ENCODE measurements around the gene EIF3A.
"Not testable (repeated sequence)": the region's sequence is repeated elsewhere in the genome, so short reads cannot be mapped to it uniquely, and the experiment has no call there.

EIF3A gene

GRCh38 chr10:119101366-119102098 lies 20.9 kb upstream of the EIF3A start:
- DNase-seq (ENCODE audit: low read depth, low spot score): no peak

- no peak for DNase-seq (ENCODE audit: low read depth, low spot score)
Observed at GRCh38 chr10:119100434-119101238, 20.0 kb upstream of the EIF3A start.

GRCh38 chr10:119098576-119098975 lies 18.0 kb upstream of the EIF3A start:
- DNase-seq (ENCODE audit: low read depth, low spot score): no peak

- not testable (repeated sequence) for DNase-seq (ENCODE audit: low read depth, low spot score)
Observed at GRCh38 chr10:119096641-119097415, 16.2 kb upstream of the EIF3A start.

GRCh38 chr10:119095640-119096039 lies 15.0 kb upstream of the EIF3A start:
- DNase-seq (ENCODE audit: low read depth, low spot score): no peak

GRCh38 chr10:119090968-119091367 lies 10.4 kb upstream of the EIF3A start:
- DNase-seq (ENCODE audit: low read depth, low spot score): no peak

GRCh38 chr10:119090026-119090795 lies 9.6 kb upstream of the EIF3A start:
- no peak for DNase-seq (ENCODE audit: low read depth, low spot score)

GRCh38 chr10:119087271-119087882 lies 6.8 kb upstream of the EIF3A start:
- DNase-seq (ENCODE audit: low read depth, low spot score): no peak

GRCh38 chr10:119084896-119085295 lies 4.3 kb upstream of the EIF3A start:
- no peak for DNase-seq (ENCODE audit: low read depth, low spot score)

- DNase-seq (ENCODE audit: low read depth, low spot score): no peak
Observed at GRCh38 chr10:119079599-119080520, 757 bp downstream of the EIF3A start.

- DNase-seq (ENCODE audit: low read depth, low spot score): no peak
Observed at GRCh38 chr10:119078422-119079179, 2.0 kb downstream of the EIF3A start.

GRCh38 chr10:119073584-119073983 lies 7.0 kb downstream of the EIF3A start:
- no peak for DNase-seq (ENCODE audit: low read depth, low spot score)

- no peak for DNase-seq (ENCODE audit: low read depth, low spot score)
Observed at GRCh38 chr10:119070395-119071165, 10.0 kb downstream of the EIF3A start.

GRCh38 chr10:119061926-119062325 lies 18.7 kb downstream of the EIF3A start:
- no peak for DNase-seq (ENCODE audit: low read depth, low spot score)

- no peak for DNase-seq (ENCODE audit: low read depth, low spot score)
Observed at GRCh38 chr10:119061352-119061751, 19.3 kb downstream of the EIF3A start.

- no peak for DNase-seq (ENCODE audit: low read depth, low spot score)
Observed at GRCh38 chr10:119060107-119060506, 20.5 kb downstream of the EIF3A start.

- no peak for DNase-seq (ENCODE audit: low read depth, low spot score)
Observed at GRCh38 chr10:119059557-119059956, 21.1 kb downstream of the EIF3A start.

GRCh38 chr10:119058010-119058409 lies 22.6 kb downstream of the EIF3A start:
- DNase-seq (ENCODE audit: low read depth, low spot score): no peak

Data from smooth muscle cell of the brain vasculature (primary cell).